ENCODE results near the gene PIGQ. TPM values are rescaled to one million over a fixed set of nuclear protein-coding genes. Genes with fewer than 3 reads are reported as not detected.
A peak's percentile ranks its signal among the peaks of the same experiment; 100 is the strongest.

Gene PIGQ
- total RNA-seq, 3 donors from 2014 or later = 37.8 to 39.6 (median 38.4) TPM

- Histone ChIP-seq H3K4me1 (ENCODE audit: low read depth) (peaks cover 55% of the 10 kb centered on the region), H3K36me3 (ENCODE audit: low read depth) (no peaks in the 10 kb centered on the region), H3K4me3 (no peak overlapping the region), H3K9me3 (no peaks in the 10 kb centered on the region)
- no peak for ATAC-seq
- DNase-seq = no peak
- intact Hi-C loops (cut with DNase I, micrococcal nuclease) = loop anchor here in 1 of 2 donors (10.0 kb wide), 1 partner anchor 63 kb away; no protein-coding TSS in a partner anchor
- no peak for TF ChIP-seq CTCF (IDR thresholded peaks at IDR 0.05)
Measured at GRCh38 chr16:591892-592517, 22.2 kb downstream of the PIGQ start.

- Histone ChIP-seq H3K4me3 (no peak overlapping the region), H3K4me1 (ENCODE audit: low read depth) (peaks cover 50% of the 10 kb centered on the region), H3K36me3 (ENCODE audit: low read depth) (no peaks in the 10 kb centered on the region), H3K9me3 (no peaks in the 10 kb centered on the region)
- TF ChIP-seq CTCF (IDR thresholded peaks at IDR 0.05) = no peak
- intact Hi-C loops (cut with DNase I, micrococcal nuclease) = loop anchor here in 1 of 2 donors (10.0 kb wide), 1 partner anchor 62 kb away; no protein-coding TSS in a partner anchor
- DNase-seq = peak; percentile 50 to 75 (median 70)
- no peak for ATAC-seq
Measured at GRCh38 chr16:592518-593306, 22.9 kb downstream of the PIGQ start.

GRCh38 chr16:593406-593805, 23.6 kb downstream of the PIGQ start:
- TF ChIP-seq CTCF (IDR thresholded peaks at IDR 0.05) = no peak
- DNase-seq (peak; percentile 69 to 74 (median 71)), ATAC-seq (peak; percentile 60)
- intact Hi-C loops (cut with DNase I, micrococcal nuclease) = loop anchor here in 1 of 2 donors (10.0 kb wide), 1 partner anchor 61 kb away; no protein-coding TSS in a partner anchor
- no peaks in the 10 kb centered on the region for H3K36me3 ChIP-seq (ENCODE audit: low read depth)
- peaks cover 43% of the 10 kb centered on the region for H3K4me1 ChIP-seq (ENCODE audit: low read depth)
- no peaks in the 10 kb centered on the region for H3K9me3 ChIP-seq
- no peak overlapping the region for H3K4me3 ChIP-seq

- no peak overlapping the region for H3K4me3 ChIP-seq
- peak in 2 of 3 donors; percentile 62 to 63 for DNase-seq
- peaks cover 43% of the 10 kb centered on the region for H3K4me1 ChIP-seq (ENCODE audit: low read depth)
- ATAC-seq = no peak
- TF ChIP-seq CTCF (IDR thresholded peaks at IDR 0.05) = no peak
- intact Hi-C loops (cut with DNase I, micrococcal nuclease) = loop anchor here in 1 of 2 donors (10.0 kb wide), 1 partner anchor 61 kb away; no protein-coding TSS in a partner anchor
- no peaks in the 10 kb centered on the region for H3K9me3 ChIP-seq
- H3K36me3 ChIP-seq (ENCODE audit: low read depth) = no peaks in the 10 kb centered on the region
Measured at GRCh38 chr16:593807-594206, 24.0 kb downstream of the PIGQ start.

GRCh38 chr16:595094-595528, 25.3 kb downstream of the PIGQ start:
- Histone ChIP-seq H3K4me3 (no peak overlapping the region), H3K9me3 (no peaks in the 10 kb centered on the region), H3K4me1 (ENCODE audit: low read depth) (peaks cover 43% of the 10 kb centered on the region), H3K36me3 (ENCODE audit: low read depth) (no peaks in the 10 kb centered on the region)
- DNase-seq = no peak
- intact Hi-C loops (cut with DNase I, micrococcal nuclease) = loop anchor here in 1 of 2 donors (10.0 kb wide), 1 partner anchor 60 kb away; no protein-coding TSS in a partner anchor
- TF ChIP-seq CTCF (IDR thresholded peaks at IDR 0.05) = no peak
- no peak for ATAC-seq

All from mucosa of descending colon (tissue), 3 donors.